ENCODE measurements around the gene MPP7.

DNA sequence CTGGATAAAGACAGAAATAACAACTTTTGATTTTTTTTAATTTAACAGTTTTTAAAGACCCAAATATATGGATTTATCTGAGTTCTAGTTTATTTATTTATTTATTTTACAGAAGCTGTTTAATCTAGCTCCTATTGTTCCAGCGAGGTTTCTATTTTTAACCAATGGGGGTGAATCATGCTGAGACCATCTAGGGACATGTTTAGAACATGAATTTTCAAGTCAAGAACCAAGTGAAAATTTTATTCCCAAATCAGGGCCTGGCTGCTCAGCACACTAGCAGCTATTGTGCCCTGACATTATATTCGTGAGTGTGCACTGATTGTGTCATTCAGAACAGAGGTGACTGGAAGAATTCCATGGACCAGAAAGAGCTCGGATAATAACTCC, 24.6 kb upstream of the MPP7 start:
- TF ChIP-seq CTCF (IDR thresholded peaks at IDR 0.05) (no peak), POLR2A (IDR thresholded peaks at IDR 0.05; ENCODE audit: low read depth) (no peak), POLR2AphosphoS5 (IDR thresholded peaks at IDR 0.05) (peak; percentile 34 to 41)

All from esophagus muscularis mucosa (tissue), 3 donors.